Karpas-422 (cell line): ENCODE data around the gene PSMC1. TPM values are rescaled to one million over a fixed set of nuclear protein-coding genes. Genes with fewer than 3 reads are reported as not detected.
"Not testable (repeated sequence)": the region's sequence is repeated elsewhere in the genome, so short reads cannot be mapped to it uniquely, and the experiment has no call there.

Experiments used
- DNase-seq: peaks from one replicate; pipeline ENCODE4 v3.0.0-alpha.2; 2015
- H2AFZ ChIP-seq: fragments of 200-600 bp; sonication (generic); 2 replicates; pipeline ENCODE4 v1.6.1; 2014; ENCODE audit warnings: antibody characterized with exemption, low read length, mixed read lengths
- H3K27ac ChIP-seq: fragments of 200-600 bp; sonication (generic); 2 replicates; pipeline ENCODE4 v1.5.1; 2014; ENCODE audit warnings: mild to moderate bottlenecking, low read length, moderate library complexity
- H3K27me3 ChIP-seq: fragments of 200-600 bp; sonication (generic); 2 replicates; pipeline ENCODE4 v1.6.1; 2014; ENCODE audit warnings: low read length, mixed read lengths
- H3K36me3 ChIP-seq: fragments of 200-600 bp; sonication (generic); 2 replicates; pipeline ENCODE4 v1.6.1; 2014; ENCODE audit warnings: low read length, mixed read lengths; ENCODE audit not compliant: insufficient read depth
- H3K4me1 ChIP-seq: fragments of 200-600 bp; sonication (generic); 2 replicates; pipeline ENCODE4 v1.6.1; 2014; ENCODE audit warnings: mild to moderate bottlenecking, low read length, mixed read lengths
- H3K4me2 ChIP-seq: fragments of 200-600 bp; sonication (generic); 2 replicates; pipeline ENCODE4 v1.6.1; 2014; ENCODE audit warnings: low read length, low read depth, mild to moderate bottlenecking; ENCODE audit not compliant: poor library complexity, severe bottlenecking
- H3K4me3 ChIP-seq: fragments of 200-600 bp; sonication (generic); 2 replicates; pipeline ENCODE4 v1.5.1; 2014; ENCODE audit warnings: mild to moderate bottlenecking, antibody characterized with exemption, low read length, mixed read lengths
- H3K79me2 ChIP-seq: fragments of 200-600 bp; sonication (generic); 2 replicates; pipeline ENCODE4 v1.6.1; 2014; ENCODE audit warnings: mild to moderate bottlenecking, low read length, mixed read lengths
- H3K9ac ChIP-seq: fragments of 200-600 bp; sonication (generic); 2 replicates; pipeline ENCODE4 v1.6.0; 2014; ENCODE audit warnings: low read length
- H3K9me2 ChIP-seq: fragments of 200-600 bp; sonication (generic), shearing (Covaris generic); replicated peaks from 2 replicates; pipeline ENCODE4 v1.6.0; 2014; ENCODE audit warnings: mild to moderate bottlenecking, low read length, moderate library complexity; ENCODE audit not compliant: insufficient read depth
- H3K9me3 ChIP-seq: fragments of 300-700, 200-600 bp; sonication (generic); 2 replicates; pipeline ENCODE4 v1.6.1; 2014; ENCODE audit warnings: low read length, mixed read lengths
- H4K20me1 ChIP-seq: fragments of 200-600 bp; sonication (generic); 2 replicates; pipeline ENCODE4 v1.6.1; 2014; ENCODE audit warnings: mild to moderate bottlenecking, antibody characterized with exemption, low read length, low read depth; ENCODE audit not compliant: insufficient read depth
- total RNA-seq: library from RNA; depleted of rRNA; stranded (reverse); fragments of >200 nt; shearing (Covaris generic); gene quantifications from 2 replicates; pipeline ENCODE4 v1.2.3, GENCODE V29; 2014; ENCODE audit warnings: low replicate concordance

The PSMC1 gene
- total RNA-seq, 1 experiment from 2014 or later = 71.8 TPM

GRCh38 chr14:90246936-90247335 lies 9.4 kb upstream of the PSMC1 start:
- Histone ChIP-seq H3K79me2 (no peaks in the 10 kb centered on the region), H3K9me2 (no peaks in the 10 kb centered on the region), H3K9ac (no peak overlapping the region), H3K4me3 (no peak overlapping the region), H3K4me2 (no peak overlapping the region), H2AFZ (no peak overlapping the region), H3K9me3 (no peaks in the 10 kb centered on the region), H3K27me3 (no peaks in the 10 kb centered on the region), H3K36me3 (no peaks in the 10 kb centered on the region), H4K20me1 (no peaks in the 10 kb centered on the region), H3K27ac (no peak overlapping the region), H3K4me1 (peaks cover 2% of the 10 kb centered on the region; the same call in 1 of the 2 replicates)
- no peak for DNase-seq

GRCh38 chr14:90247441-90247840 lies 8.9 kb upstream of the PSMC1 start:
- H3K36me3 ChIP-seq, H2AFZ ChIP-seq, H3K9me3 ChIP-seq, H3K4me2 ChIP-seq, H3K4me3 ChIP-seq, H3K9me2 ChIP-seq, H3K27me3 ChIP-seq, H4K20me1 ChIP-seq, H3K4me1 ChIP-seq, H3K79me2 ChIP-seq, H3K9ac ChIP-seq, DNase-seq, H3K27ac ChIP-seq: not testable (repeated sequence)

DNA sequence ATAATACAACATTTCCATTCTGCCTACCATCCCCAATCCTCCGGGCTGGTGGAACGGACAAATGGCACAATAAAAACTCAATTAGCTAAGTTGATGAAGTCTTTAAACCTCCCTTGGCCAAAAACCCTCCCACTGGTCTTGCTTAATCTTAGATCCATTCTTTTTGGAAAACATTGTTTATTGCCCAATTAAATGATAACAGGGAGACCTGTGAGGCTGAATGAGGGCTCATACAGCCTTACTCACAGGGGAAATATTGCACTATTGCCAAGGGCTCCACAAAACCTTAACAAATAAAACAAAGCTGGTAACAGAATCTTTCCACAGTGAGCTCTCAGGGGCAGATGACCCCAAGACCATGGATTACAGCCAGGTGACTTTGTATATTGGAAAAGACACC lies 7.8 kb upstream of the PSMC1 start:
- Histone ChIP-seq H3K9ac (no peak overlapping the region), H3K9me2 (no peaks in the 10 kb centered on the region), H3K9me3 (no peaks in the 10 kb centered on the region), H3K4me3 (no peak overlapping the region), H3K4me2 (no peak overlapping the region), H3K36me3 (no peaks in the 10 kb centered on the region), H3K27me3 (no peaks in the 10 kb centered on the region), H2AFZ (no peak overlapping the region), H3K27ac (no peak overlapping the region), H3K79me2 (no peaks in the 10 kb centered on the region), H3K4me1 (peaks cover 6% of the 10 kb centered on the region), H4K20me1 (no peaks in the 10 kb centered on the region)
- DNase-seq = no peak

GRCh38 chr14:90253826-90254225 lies 2.5 kb upstream of the PSMC1 start:
- H3K4me1 ChIP-seq = peaks cover 39% of the 10 kb centered on the region
- H3K9me2 ChIP-seq = no peaks in the 10 kb centered on the region
- peak overlapping the region; percentile 23 for H3K9ac ChIP-seq
- H3K4me3 ChIP-seq = peak overlapping the region; percentile 26; the same call in 1 of the 2 replicates
- H2AFZ ChIP-seq = peak overlapping the region; percentile 25
- no peaks in the 10 kb centered on the region for H3K9me3 ChIP-seq
- H3K79me2 ChIP-seq = peaks cover 31% of the 10 kb centered on the region
- H3K36me3 ChIP-seq = peaks cover 8% of the 10 kb centered on the region
- peak; percentile 89 for DNase-seq
- peak overlapping the region; percentile 72 for H3K27ac ChIP-seq
- H4K20me1 ChIP-seq = peaks cover 13% of the 10 kb centered on the region; the same call in 1 of the 2 replicates
- H3K4me2 ChIP-seq = peak overlapping the region; percentile 54
- H3K27me3 ChIP-seq = no peaks in the 10 kb centered on the region

DNA sequence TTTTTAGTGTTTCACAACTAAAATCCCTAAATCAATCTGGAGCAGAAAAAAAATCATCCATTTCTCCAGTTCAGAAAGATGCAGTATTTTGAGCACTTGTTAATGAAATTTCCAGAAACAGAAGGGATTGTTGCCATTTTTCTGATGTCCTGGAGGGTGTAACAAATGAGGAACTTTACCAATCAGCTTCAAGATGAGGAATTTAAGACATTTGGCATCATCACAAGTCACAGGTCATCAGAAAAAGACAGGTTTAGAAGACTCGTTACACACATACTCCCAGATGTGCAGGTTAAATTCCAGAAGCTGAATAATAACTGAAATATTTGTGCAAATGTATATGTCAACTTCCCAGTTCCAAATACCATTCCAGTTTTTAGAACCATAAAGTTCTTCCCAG lies 482 bp upstream of the PSMC1 start:
- Histone ChIP-seq H4K20me1 (peaks cover 13% of the 10 kb centered on the region; the same call in 1 of the 2 replicates), H3K36me3 (peaks cover 22% of the 10 kb centered on the region), H3K27me3 (no peaks in the 10 kb centered on the region), H3K79me2 (peaks cover 42% of the 10 kb centered on the region), H3K4me3 (peak overlapping the region; percentile 94), H2AFZ (peak overlapping the region; percentile 17), H3K4me1 (peaks cover 36% of the 10 kb centered on the region), H3K27ac (peak overlapping the region; percentile 66), H3K9me2 (no peaks in the 10 kb centered on the region), H3K9me3 (no peaks in the 10 kb centered on the region), H3K4me2 (peak overlapping the region; percentile 89), H3K9ac (peak overlapping the region; percentile 96)
- peak; percentile 57 for DNase-seq

DNA sequence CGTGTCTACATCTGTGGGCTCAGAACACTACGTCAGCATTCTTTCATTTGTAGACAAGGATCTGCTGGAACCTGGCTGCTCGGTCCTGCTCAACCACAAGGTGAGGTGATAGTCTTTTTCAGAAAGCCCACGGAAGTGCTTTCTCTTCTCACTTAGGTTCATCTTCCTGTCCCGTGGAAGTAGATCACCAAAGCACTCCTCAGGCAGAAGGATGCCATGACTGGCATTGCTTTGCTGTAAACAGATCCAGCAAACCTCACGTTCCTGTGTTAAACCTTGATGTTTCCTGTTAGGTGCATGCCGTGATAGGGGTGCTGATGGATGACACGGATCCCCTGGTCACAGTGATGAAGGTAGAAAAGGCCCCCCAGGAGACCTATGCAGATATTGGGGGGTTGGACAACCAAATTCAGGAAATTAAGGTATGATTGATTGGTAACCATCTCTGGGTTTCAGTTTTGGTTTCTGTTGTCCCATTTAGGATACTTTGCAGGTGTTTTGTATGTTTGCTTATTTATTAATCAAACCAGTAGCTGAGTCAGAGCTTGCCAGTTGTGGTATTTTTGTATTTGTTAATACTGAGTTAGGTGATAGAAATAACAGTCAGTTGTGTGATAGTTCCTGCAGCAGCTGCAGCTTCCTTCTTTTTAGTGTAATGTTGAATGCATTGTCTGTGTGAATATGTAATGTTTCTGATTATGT lies 7.5 kb downstream of the PSMC1 start:
- no peak overlapping the region for H3K4me2 ChIP-seq
- H2AFZ ChIP-seq = no peak overlapping the region
- H4K20me1 ChIP-seq = no peaks in the 10 kb centered on the region
- H3K27me3 ChIP-seq = no peaks in the 10 kb centered on the region
- H3K4me1 ChIP-seq = no peaks in the 10 kb centered on the region
- H3K79me2 ChIP-seq = peaks cover 11% of the 10 kb centered on the region
- no peak overlapping the region for H3K4me3 ChIP-seq
- no peaks in the 10 kb centered on the region for H3K9me2 ChIP-seq
- H3K9ac ChIP-seq = no peak overlapping the region
- no peaks in the 10 kb centered on the region for H3K9me3 ChIP-seq
- H3K27ac ChIP-seq = no peak overlapping the region
- peaks cover 57% of the 10 kb centered on the region for H3K36me3 ChIP-seq
- DNase-seq = no peak

DNA sequence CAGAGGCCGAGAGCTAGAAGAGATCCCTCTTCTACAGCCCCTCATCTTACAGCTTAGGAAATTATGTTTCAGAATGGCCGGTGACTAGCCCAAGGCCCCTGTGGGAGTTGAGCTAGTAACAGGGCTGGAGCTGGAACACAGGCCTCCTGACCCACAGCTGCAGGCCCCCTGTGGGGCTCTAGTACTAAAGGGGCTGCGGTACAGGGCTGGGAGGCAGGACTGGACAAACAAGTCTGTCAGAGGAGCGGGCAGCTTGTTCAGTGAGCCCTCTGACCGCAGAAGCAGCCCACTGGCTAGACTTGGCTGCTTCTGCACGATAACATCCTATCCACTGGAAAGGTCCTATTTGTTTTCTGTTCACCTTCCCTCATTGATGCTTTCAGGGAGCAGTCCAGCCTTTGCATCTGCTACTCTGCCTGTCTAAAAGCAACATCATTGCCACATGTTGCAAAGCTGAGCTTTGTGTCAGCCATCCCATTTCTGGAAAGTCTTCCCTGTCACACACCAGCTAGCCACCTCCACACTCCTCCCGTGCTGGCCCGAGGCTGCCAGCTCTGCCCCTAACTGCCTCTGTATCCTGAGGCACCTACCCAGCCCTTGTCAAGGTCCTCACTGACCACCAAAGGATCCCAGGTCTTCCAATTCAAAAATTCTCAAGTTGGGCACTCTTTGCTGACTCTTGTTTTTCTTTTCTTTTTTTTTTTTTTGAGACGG lies 10.2 kb downstream of the PSMC1 start:
- no peak overlapping the region for H3K27ac ChIP-seq
- H3K36me3 ChIP-seq = peaks cover 59% of the 10 kb centered on the region

DNA sequence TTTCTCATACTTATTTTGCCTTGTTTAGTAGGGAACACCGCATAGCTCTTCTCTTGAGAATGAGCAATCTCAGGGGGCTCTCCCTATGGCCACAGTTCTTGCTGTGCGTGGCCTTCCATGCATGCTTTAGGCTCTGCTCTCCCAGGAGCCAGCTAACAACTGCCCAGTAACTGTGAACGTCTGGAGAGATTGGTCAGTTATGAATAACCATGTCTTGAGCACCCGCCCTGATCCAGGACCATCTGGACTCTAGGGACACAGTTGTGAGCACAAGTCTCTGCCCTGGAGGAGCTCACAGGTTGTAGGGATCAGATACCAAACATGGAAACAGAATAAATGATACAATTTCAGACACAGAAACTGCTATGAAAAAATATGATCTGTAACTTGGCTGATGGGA lies 12.1 kb downstream of the PSMC1 start:
- no peaks in the 10 kb centered on the region for H3K79me2 ChIP-seq
- no peak overlapping the region for H2AFZ ChIP-seq
- DNase-seq = no peak
- H3K9me3 ChIP-seq = no peaks in the 10 kb centered on the region
- H3K4me3 ChIP-seq = no peak overlapping the region
- no peak overlapping the region for H3K27ac ChIP-seq
- H4K20me1 ChIP-seq = 0 out of 2 replicates have a peak, but pooled peaks cover 6% of the 10 kb centered on the region
- H3K9me2 ChIP-seq = no peaks in the 10 kb centered on the region
- H3K9ac ChIP-seq = no peak overlapping the region
- peaks cover 59% of the 10 kb centered on the region; the same call in 1 of the 2 replicates for H3K36me3 ChIP-seq
- no peak overlapping the region for H3K4me2 ChIP-seq
- H3K4me1 ChIP-seq = no peaks in the 10 kb centered on the region
- no peaks in the 10 kb centered on the region for H3K27me3 ChIP-seq

More for the DNA sequence above, 10.2 kb downstream of the PSMC1 start:
- DNase-seq = no peak
- no peaks in the 10 kb centered on the region for H4K20me1 ChIP-seq
- no peak overlapping the region for H3K4me3 ChIP-seq
- H3K9me3 ChIP-seq = no peaks in the 10 kb centered on the region
- H3K4me2 ChIP-seq = no peak overlapping the region
- H2AFZ ChIP-seq = no peak overlapping the region
- H3K9me2 ChIP-seq = no peaks in the 10 kb centered on the region
- H3K9ac ChIP-seq = no peak overlapping the region
- H3K79me2 ChIP-seq = no peaks in the 10 kb centered on the region
- no peaks in the 10 kb centered on the region for H3K4me1 ChIP-seq
- no peaks in the 10 kb centered on the region for H3K27me3 ChIP-seq
